Hematopoietic multipotent progenitor cell treated with erythropoietin and hydrocortisone succinate and interleukin-3 and kit ligand, for 17 days (in vitro differentiated cells): ENCODE results near the gene GPR161.

Experiments used
- DNase-seq: peaks from one replicate; pipeline ENCODE4 v3.0.0-alpha.2; 2015; ENCODE audit warnings: low spot score

Gene GPR161

GRCh38 chr1:168146626-168147025, 9.9 kb upstream of the GPR161 start:
- DNase-seq: no peak

DNA sequence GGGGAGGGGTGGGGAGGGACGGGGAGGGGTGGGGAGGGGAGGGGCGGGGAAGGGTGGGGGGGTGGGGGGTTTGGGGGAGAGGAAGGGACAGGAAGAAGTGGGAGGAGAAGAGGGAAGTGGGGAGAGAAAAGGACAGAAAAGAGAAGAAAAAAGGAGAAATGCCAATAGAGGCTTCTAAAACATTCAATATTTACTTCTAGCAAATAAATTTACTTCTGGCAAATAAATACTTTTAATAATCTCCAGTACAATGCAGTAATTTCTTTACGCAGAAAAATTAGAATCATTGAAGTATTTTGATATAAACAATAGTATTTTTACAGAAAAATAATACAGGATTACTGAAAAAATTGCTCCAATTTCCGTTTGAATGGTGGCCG, 9.4 kb upstream of the GPR161 start:
- no peak for DNase-seq

DNA sequence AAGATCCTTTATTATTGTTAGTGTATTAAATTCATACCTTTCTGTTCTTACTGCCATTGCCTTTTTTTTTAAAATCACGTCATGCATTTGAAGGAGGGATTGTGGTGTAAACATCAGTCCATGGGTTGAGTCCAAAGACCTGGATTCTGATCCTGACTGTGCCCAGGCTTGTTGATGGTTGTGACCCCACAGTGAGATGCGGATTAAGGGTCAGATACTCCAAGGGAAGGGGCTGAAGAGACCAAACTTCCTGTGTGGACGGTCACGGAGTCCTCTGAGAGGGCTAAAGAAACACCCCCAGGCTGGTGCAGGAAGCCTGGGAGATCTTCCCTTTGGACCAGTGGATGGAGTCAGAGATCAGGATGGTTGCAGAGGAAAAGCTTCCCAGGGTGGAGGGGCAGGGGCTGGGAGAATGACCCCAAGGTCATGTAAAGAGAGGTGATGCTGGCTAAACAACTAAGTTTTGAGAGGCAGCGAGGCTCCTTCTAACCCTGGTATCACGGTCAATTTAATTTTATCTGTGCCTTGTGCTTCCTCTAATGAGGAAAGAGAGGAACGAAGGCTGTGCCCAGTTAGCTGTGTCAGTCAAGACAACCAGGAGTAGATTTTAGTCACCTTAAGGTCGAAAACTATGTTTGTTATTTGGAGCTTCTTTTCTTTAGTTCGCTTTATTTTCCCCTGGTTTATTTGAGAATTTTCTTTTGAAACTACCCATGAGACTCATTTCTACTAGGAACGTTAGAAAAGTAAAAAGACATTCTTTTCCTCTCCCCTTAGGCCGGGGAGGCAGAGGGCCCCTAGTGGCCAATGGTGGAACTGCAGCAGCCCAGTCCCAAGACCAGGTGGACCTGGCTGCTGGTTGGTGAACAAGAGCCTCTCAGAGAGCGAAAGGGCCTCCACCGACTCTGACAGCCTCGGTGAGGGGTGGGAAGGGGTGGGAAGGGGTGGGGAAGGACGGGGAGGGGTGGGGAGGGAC, 8.7 kb upstream of the GPR161 start:
- DNase-seq: peak; percentile 74

- DNase-seq: no peak
Measured at GRCh38 chr1:168141871-168142385, 5.2 kb upstream of the GPR161 start.

- no peak for DNase-seq
Measured at GRCh38 chr1:168139070-168139469, 2.3 kb upstream of the GPR161 start.

- DNase-seq: no peak
Measured at GRCh38 chr1:168138134-168138533, 1.4 kb upstream of the GPR161 start.

- DNase-seq: no peak
Measured at GRCh38 chr1:168137515-168137821, 738 bp upstream of the GPR161 start.

DNA sequence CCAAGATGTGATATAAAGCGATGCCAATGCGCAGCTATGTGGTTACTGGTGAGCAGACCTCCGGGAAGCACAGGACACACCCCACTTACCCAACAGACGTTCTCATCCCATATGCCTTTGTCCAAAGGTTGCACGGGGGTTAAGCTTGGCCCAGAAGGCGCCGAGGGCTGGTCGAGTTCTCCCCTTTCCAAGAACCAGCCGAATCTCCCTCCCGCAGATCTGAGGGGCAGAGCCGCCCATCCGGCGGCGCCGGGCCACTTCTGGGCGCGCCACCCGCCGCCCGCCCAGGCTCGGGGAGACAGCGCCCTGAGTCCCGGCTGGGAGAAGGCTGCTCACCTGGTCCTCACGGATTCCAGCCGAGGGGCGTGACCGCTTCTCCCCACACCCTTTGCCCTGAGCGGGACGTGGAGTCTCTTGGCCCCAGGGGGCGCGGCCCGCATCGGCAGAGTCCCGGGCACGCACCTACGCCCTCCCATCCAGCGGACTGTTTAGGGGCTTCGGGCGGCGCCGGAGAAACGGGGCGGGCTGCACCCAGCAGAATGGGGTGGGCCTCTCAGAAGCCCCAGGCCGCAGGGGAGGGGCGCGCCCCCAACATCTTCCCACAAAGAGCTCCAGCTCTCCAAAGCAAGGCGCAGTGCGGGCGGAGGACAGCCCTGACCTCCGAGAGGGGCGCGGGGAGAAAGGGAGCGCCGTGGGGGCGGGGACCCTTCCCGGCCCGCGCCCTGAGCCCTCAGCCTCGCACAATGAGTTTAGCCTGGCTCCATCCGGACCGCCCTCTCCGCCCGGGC, 615 bp downstream of the GPR161 start:
- no peak for DNase-seq

- no peak for DNase-seq
Measured at GRCh38 chr1:168135116-168135920, 1.4 kb downstream of the GPR161 start.

DNA sequence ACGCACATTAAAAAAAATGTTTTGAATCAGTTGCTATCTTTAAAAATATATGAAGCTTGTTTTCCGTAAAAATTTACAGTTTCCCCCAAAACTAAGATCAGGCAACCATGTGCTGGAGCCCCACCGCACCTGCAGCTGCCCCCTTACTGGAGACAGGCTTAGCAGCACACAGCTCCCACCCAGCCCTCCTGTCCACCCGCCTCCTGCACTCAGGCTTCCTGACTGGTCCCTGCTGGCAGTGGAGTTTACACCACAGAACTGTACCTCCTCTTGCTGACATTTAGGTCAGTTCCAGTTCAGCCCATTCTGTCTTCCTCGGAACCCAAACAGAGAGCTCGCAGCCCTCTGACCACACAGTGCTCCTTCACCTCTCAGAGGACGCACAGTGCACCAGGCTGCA, 2.1 kb downstream of the GPR161 start:
- DNase-seq: no peak

GRCh38 chr1:168134132-168134531, 2.6 kb downstream of the GPR161 start:
- no peak for DNase-seq

- DNase-seq: no peak
Measured at GRCh38 chr1:168129933-168130332, 6.8 kb downstream of the GPR161 start.

DNA sequence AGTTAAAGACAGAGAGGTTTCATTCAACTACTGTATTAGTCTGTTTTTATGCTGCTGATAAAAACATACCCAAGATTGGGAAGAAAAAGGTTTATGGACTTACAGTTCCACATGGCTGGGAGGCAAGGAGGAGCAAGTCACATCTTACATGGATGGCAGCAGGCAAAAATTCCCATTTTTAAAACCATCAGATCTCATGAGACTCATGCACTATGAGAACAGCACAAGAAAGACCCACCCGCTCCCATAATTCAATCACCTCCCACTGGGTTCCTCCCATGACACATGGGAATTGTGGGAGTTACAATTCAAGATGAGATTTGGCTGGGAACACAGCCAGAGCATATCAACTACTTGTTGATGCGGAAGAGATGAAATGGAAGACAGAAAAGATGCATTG, 9.2 kb downstream of the GPR161 start:
- DNase-seq: no peak

DNA sequence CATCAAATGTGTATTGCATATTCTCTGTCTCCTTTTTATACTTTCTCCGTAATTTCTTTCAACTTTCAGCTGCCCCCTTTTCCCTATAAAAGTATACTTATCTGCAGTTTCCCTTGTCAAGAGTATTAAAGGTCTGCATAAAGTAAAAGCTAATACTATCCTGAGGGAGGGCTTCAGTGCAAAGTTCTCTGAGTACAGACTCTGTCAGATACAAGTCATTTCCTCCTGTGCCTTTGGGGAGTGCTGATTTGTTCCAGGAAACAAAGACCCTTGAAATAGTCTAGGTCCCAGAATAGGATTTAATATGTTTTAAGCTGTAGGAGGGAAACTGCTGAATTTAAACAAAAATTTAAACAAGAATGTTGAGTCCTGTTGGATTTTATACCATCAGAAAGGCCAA, 11.7 kb downstream of the GPR161 start:
- no peak for DNase-seq

GRCh38 chr1:168121401-168122011, 15.2 kb downstream of the GPR161 start:
- DNase-seq: no peak

GRCh38 chr1:168119750-168120149, 17.0 kb downstream of the GPR161 start:
- DNase-seq: no peak

DNA sequence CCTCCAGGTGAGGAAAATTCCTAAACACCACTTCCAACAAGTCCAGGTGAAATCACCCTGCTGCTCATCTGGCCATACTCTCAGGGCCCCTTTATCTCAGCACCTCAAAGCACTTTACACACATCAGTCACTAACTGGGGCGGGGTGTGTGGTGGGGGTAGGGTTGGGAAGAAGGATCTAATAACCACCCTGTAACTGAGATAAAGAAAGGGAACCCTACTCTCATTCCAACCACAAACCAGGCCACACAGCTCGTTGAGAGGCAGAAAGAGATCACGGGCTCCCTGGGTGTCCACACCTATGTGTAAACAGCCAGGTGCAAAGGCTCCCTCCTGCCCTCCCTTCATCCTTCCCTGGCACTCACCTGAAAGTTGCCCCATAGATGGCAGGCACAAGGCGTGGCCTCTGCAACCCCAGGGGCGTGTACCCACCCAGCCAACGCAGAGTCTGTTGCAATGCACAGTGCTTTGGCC, 20.4 kb downstream of the GPR161 start:
- no peak for DNase-seq

DNA sequence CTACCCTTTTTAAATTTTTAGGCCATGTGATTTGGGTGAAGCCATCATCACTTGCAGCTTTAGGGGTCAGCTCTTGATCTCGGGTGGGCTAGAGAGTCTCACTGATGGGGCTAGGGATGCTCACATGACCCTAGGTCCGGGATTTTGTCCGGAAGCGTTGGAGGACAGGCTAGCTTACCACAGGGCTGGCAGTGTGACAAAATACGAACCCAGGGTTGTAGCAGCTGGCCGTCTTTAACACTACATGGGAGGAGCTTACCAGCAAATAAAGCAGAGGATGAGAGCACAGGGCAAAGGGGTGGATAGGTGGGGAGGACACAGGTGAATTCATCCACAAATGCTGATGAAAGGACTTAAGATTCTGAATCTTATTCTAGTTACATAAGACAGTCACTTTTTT, 21.9 kb downstream of the GPR161 start:
- DNase-seq: no peak

- DNase-seq: no peak
Measured at GRCh38 chr1:168112673-168113305, 23.9 kb downstream of the GPR161 start.

DNA sequence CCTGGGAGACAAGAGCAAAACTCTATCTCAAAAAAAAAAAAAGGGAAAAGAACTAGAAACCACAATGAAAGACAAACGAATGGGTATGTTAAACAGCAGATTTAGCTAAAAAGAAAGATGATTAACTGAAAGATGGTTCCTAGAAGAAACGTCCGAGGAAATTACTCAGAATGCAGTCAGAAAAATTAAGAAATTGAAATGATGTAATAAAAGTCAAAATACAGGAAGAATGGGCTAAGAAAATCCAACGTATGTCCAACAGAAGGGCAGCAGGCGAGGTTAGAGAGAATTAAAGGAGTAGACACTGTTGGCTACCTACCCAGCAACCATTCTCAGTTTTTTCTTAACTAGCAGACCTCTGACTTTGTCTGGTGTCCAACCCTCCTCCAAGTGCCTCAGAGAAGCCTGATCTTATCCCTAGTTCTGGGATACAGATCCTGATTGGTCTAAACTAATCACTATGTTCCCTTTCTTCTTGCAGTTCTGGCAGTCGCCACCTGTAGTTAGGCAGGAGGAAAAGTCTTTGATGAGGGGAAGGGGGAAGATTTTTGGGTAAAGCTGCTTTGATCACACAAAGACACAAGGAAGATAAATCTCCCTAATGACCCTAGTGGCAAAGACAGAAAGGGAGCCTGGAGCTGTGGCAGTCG, 25.7 kb downstream of the GPR161 start:
- DNase-seq: no peak

DNA sequence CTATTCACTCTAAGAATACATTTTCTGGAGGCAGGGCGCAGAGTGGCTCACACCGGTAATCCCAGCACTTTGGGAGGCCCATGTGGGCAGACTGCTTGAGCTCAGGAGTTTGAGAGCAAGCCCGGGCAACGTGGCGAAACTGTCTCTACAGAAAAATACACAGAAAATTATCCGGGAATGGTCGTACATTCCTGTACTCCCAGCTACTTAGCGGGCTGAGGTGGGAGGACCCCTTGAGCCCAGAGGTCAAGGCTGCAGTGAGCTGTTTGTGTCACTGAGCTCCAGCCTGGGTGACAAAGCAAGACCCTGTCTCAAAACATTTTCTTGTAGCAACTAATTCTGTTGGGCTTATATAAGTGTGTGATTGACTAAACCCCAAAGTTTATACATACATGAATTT, 30.5 kb downstream of the GPR161 start:
- no peak for DNase-seq
